Endometrium (tissue), 2 donors: ENCODE measurements around the gene RRM2.

Experiments used
- FAIRE-seq: peaks from 2 replicates; lab custom pipeline; 2012; peaks lifted over from hg19 to GRCh38; lab: Jason Lieb, UNC
- donor health status: control.
- donor health status: control.

RRM2 gene

DNA sequence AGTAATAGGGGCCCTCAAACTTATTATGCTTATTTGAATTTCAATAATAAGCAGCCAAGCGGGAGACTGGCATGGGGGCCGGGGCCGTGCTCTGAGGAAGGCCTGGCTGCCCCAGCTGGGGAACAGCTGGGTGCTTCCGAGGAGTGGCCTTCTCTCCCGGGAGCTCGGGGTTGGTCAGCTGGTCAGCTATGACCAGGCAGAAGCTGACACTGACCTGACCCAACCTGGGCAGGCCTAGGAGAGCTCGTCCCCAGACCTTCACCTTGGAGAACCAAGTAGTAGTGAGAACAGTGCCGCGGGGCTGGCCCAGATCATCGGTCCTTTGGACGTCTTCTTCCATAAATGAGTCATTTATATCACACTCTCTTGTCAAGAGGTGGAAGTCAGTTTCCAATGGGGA lies 36.1 kb downstream of the RRM2 start:
- FAIRE-seq, result no peak

DNA sequence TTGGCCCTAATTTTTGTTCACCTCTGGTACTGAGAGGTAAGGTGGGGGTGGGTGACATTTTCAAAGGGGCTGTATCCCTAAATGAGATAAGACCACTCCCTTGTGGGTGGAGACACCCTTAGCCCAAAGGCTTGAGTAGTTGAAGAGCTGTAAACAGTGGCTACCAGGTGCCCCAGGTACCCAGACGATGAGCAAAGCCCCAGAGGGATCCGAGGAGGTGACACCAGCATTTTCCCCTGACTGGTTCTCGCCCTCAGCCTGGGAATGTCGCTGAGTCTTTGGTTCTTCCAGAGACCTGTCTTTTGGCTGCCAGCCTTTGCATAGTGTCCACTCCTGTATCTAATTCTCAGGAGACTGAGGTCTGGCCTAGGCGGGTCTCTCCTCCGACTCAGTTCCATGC lies 36.5 kb downstream of the RRM2 start:
- no peak for FAIRE-seq

DNA sequence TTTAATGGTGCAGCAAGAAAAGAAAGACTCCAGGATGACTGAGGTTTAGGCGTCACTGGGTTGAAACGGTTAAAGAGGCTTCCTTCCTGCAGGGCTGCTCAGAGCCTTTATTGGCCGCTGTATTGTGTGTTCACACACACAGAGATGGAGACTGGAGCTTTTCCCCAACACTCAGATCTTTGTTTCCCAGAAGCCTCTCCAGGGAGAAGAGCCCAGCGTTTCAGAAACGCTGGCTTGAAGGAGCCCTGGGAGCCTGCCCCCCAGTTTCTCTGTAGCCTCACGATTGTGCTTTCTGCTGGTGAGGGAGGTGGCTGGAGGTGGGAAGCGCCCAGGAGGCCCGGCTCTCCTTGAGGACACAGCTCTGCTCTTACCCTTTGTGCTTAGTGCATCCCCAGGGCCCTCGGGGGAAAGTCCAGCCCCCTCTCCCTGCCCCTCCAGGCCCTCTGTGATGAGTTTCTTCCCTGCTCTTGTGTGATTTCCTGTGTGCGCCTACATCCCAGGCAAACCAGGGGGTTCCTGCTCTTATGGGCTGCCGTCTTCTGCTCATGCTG lies 37.1 kb downstream of the RRM2 start:
- no peak for FAIRE-seq

DNA sequence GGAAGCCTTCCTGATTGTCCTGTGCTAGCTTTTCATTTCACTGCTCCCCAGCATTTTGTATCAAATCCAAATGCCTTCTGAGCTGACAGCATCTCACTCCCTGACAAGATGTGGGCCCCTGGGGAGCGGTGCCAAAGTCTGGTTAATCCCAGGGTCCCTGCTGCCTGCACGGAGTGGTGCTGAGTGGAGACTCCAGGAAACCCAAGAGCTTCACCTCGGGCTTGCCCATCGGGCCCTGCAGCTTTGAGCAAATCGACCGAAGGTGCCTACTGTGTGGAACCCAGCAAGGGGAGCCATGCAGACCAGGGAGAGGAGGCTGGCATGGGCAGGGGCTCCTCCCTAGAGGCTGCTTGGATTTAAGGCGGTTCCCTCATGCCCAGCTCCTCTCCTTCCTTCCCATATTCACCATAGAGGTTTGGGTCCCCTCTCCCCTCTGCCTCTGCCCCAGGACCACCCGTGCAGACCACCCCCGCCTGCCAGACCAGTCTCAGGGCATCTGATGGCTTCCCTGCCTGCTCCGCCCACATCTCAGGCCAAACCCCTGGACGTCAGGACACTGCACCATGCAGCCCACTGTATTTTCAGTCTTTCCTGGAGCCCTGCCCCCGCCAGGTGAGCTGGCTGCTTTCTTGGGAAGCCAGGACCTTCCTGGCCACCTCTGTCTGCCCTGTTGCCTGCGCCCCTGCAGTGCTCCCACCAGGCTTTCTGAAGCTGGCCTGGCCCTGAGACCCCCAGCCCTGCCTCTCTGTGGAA lies 37.8 kb downstream of the RRM2 start:
- FAIRE-seq, result no peak

DNA sequence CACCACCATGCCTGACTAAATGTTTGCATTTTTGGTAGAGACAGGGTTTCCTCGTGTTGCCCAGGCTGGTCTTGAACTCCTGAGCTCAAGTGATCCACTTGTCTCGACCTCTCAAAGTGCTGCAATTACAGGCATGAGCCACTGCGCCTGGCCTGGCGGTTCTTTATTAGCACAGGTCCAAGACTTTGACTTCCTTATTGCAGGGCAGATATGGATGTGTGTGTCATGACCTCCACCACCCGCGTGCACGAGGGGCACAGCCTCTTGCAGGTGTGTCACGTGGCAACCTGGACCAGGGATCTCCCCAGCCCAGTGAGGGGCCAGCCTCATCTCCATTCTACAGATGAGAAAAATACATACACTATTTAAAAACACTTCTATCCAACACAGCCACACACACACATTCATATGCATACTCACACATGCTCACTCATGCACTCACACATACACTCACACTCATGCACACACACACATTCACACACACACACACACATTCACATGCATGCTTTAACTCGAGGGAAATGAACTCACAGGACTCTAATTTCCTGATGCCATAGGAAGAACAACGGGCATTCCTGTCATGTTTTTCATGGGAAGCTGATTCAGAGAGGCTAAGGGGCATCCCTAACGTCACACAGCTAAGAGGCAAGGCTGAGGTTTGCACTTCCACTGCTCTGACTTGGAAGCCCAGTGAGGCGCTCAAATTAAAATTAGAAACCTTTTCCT lies 38.8 kb downstream of the RRM2 start:
- FAIRE-seq, result no peak

DNA sequence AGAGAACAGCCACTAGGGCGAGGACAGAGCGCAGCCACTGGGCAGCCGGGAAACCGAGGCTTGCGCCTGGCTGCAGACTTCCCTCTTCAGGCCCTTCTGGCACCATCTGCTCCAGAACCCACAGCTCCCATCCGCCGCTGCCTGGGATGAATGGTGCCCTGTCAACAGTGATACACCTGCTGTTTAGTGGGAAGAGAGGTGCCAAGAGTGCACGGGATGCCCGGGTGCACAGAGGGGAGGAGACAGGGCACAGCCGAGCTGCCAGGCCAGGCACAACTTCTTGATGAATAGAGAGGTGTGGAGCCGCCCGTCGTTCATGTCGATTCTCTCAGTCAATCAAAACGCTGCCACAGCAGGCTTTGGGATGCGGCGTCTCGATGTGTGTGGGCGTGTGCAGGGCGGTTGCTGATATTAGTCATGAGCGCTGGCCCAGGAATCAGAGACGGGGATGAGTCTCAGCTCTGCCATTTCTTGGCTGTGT lies 39.5 kb downstream of the RRM2 start:
- FAIRE-seq, result no peak

DNA sequence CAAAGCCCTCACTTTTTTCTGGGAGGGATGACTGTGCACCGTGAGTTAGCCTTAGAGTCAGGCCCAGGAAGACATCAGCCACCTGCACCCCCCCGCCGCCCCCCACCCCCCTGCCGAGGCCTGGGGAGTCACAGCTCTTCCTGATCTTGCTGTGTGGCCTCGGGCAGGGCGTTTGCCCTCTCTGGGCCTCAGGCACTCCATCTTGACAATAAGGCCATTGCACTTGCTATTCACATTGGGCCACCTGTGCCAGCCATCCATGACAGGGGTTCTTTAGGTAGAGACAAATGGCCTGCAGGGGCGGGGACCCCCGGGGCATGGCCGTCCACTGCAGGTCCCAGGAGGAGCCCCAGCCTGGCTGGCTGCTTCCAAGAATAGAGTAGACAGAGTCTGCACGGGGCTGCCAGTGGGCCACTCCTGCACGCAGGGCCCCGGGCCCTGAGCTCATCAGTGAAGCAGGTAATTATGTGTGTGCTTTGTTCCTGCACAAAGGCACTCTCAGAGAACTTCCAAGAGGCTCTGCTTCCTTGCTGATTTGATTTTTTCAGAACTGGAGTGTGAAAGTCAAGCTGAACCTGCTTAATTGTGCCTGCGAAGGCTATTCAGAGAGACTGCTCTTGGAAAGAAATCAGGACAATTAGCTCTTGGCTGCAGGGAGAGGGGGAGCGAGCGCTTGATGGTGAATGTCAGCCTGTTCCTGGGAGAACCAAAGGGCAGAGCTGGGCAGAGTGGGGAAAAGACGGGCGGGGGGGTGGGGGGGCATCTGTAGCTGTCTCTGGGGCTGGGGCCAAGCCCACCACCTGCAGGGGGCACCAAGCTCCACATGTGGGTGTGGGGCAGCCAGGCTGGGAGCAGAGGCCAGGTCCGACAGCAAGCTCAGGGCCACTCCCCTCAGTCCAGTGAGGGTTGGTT lies 40.3 kb downstream of the RRM2 start:
- FAIRE-seq, result no peak

DNA sequence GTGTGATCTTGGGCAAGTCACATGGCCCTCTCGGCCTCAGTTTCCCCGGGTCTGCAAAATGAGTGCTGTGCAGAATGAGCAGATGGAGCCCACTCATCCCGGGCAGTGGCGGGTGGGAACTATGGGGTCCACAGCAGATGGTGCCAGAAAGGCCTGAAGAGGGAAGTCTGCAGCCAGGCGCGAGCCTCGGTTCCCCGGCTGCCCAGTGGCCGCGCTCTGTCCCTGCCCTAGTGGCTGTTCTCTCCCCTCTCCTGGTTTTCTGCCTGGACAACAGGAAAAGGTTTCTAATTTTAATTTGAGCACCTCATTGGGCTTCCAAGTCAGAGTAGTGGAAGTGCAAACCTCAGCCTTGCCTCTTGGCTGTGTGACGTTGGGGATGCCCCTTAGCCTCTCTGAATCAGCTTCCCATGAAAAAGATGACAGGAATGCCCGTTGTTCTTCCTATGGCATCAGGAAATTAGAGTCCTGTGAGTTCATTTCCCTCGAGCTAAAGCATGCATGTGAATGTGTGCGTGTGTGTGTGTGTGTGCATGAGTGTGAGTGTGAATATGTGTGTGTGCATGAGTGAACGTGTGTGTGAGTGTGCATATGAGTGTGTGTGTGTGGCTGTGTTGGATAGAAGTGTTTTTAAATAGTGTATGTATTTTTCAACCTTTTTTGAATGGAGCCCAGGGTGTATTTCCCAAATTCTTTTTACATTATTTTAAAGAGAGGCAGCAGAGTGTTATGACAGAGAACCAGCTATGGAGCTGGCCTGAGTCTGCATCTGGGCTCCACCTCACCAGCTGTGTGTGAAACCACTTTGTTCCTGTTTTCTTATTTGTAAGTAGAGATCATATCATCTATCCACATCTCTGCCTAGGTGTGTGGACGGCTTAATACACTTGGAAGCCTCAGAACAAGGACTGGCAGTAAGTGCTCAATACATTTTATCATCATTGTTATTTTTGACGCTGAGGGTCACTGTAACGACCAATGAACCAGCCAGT lies 41.3 kb downstream of the RRM2 start:
- FAIRE-seq, result no peak

DNA sequence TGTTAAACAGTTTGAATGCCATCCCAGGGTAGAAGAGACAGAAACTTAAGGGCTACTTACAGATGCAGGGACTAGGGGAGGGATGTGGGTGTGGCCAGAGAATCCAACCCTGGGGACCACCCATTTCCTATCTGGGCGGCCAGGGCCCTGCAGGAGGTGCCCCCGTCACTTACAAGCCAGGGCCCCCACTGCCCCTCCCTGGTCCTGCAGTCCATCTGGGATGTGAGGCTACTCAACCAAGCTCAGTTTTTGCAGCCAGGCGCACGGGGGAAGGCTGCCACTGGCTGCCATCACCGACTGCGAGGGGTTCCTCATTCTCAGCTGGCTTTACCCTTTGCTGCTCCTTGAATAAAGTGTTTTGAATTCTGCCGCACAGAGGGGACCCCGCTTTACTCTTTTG lies 42.1 kb downstream of the RRM2 start:
- FAIRE-seq, result no peak

DNA sequence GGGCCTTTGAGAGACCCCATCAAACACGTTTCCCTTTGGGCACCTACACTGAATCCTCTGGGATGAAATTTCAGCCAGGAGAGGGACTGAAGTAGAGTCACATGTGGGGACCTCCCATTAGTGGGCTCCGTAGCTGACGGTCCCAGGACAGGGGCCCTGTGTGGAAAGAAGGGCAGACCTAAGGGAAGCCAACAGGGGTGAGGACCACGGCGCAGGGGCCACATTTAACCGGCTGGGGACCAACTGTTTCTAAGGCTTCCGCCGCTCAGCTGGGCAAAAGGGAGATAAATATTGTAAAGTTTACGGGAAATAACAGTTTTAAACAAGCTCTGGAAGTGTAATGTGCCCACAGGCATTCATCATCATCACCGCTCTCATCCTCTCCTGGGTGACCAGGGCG lies 42.7 kb downstream of the RRM2 start:
- no peak for FAIRE-seq

DNA sequence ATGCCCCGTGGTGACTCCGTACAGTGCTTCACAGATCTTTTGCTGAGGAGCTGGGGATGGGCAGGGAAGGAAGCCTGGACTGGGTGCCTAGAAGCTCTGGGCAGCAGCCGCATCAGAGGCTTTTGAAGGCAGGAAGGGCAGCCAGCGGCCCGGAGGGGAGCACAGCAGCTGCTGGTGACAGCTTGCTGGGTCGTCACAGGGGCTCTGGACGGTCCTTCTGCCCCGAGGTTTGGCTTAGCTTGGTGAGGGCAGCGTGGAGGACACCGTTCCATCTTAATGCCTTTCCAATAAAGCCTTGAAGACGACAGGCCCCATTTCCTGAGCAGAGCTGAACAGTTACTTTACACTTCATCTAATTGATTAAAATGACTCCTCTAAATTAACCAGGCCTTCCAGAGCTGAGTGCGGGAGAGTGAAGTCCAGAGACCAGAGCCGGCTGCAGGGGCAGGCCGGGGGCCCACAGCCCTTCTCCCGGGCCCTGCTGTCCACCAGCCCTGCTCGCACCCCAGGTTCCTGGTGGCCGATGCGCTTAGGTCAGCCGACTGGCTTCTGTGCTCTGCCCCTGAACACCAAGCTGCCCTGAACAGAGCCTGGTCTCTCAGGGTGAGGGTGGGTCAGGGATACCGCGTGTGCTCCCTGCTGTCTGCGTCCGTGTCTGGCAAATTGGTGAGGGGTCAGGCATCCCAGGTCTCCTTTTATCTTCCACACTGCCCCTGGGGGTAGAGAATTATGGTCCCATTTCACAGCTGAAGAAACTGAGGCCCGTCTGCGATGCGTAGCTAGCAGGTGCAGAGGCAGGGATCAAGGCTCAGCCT lies 43.5 kb downstream of the RRM2 start:
- no peak for FAIRE-seq

DNA sequence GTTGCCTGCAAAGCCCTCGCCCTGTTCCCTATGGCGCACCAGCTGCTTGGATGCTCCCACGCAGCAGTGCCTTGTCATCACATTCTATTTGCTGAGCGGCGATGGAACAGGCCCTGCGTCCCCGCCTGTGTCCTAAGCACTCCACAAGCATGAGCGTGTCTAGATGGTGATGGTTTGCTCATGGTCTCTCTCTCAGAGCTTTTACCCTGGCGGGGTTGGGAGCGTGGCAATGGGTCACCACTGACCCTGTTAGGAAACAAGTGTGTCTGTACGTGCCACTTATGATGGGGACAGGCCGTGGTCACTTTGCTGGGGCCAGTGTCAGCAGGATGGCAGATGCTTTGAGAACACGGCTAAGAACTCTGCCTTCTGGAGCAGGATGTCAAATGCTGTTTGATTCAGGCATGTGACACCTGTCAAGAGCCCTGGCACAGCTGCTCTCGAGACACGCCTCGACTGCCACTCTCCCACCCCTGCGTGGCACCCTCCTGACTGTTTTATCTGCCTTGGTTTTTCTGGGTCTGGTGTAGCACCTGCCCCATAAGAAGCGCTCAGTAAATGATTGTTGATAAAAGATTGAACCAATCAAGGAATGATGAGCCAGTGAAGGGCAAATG lies 44.2 kb downstream of the RRM2 start:
- no peak for FAIRE-seq

DNA sequence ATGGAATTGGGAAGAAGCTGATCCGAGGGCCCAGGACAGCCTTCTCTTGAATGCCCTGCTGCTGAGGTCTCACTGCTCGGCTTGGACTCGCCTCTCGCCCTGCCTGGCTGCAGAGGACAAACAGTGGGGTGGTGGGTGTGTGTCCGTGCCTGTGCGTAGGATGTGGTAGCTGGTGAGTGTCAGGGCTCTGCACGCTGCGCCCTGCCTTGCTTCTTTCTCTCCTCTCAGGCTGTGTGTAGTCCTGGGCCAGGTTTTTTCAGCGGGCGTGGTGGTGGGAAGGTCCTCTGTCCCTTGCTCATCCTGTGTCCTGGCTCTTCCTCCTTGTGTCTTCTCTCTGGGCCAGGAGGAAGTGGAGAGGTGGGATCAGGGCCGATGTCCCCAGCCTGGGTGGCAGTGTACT lies 44.8 kb downstream of the RRM2 start:
- FAIRE-seq, result no peak

DNA sequence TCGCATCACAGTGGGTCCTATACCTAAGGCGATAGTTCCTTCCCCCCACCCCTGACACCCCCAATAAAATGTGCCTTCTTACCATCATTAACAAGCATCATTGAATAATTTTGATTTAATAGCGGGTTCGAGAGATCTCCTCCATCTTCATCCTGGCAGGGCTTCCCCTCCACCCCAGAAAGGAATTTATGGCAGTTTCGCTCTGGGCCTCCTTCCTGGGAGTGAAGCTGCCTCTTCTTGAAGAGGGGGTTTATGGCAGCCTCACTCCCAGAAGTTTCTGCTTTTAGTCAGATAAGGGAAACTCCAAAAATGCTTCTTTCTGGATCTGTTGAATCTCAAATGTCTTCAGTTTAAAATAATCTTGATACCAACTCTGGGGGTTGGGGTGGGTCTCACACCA lies 45.7 kb downstream of the RRM2 start:
- FAIRE-seq, result no peak

DNA sequence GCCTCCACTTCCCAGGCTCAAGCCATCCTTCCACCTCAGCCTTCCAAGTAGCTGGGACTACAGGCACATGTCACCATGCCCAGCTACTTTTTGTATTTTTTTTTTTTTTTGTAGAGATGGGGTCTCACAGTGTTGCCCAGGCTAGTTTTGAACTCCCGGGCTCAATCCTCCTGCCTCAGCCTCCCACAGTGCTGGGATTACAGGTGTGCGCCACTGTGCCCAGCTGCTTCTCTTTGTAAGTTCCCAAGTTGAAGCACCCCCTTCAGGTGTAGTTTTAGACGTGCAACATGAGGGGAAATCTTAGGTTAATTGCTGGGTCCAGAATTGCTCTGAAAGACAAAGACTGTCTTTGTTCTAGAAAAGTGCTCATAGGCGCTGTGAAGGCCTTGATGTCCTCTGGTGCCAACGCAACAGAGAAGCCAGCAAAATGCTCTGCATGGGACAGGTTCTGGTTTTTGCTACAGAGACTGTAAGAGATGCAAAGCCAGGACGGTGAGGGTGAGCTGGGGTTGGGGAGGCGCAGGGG lies 46.6 kb downstream of the RRM2 start:
- FAIRE-seq, result no peak

DNA sequence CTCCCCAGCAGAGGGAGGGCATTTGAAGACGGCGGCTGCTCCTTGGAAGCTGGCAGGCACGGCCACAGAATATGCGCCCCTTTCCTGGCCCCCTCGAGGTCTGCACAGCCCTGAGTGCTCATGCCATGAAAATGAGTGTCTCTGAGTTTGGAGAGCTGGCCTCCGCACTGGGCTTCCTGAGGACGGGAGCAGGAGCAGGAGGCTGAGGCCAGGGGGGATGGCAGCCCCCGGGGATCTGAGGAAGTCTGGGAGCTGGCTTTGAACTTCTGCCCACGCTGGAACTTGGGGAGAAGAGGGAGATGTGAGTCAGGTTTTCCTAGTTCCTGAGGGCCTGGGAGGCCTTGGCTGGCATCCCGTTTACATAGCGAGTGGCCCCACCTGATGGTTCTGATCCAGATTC lies 47.0 kb downstream of the RRM2 start:
- FAIRE-seq, result no peak

DNA sequence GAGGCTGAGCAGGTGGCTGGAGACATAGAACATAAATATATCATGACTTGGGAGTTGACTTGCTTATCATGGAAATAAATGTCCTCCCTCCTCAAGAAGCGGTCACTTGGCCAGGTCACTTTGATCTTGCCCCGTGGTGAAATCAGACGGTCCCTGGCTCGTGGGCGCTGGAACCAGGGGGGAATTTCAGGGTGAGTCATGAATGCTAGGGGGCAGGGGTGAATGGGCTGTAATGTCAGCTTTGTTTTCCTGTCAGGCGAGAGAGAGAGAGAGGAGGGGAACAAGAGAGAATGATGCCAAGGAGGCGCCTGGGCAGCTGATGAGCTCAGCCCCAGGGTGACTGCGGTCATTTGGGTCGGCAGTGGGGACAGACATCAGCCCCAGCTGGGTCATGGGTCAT lies 47.7 kb downstream of the RRM2 start:
- no peak for FAIRE-seq

DNA sequence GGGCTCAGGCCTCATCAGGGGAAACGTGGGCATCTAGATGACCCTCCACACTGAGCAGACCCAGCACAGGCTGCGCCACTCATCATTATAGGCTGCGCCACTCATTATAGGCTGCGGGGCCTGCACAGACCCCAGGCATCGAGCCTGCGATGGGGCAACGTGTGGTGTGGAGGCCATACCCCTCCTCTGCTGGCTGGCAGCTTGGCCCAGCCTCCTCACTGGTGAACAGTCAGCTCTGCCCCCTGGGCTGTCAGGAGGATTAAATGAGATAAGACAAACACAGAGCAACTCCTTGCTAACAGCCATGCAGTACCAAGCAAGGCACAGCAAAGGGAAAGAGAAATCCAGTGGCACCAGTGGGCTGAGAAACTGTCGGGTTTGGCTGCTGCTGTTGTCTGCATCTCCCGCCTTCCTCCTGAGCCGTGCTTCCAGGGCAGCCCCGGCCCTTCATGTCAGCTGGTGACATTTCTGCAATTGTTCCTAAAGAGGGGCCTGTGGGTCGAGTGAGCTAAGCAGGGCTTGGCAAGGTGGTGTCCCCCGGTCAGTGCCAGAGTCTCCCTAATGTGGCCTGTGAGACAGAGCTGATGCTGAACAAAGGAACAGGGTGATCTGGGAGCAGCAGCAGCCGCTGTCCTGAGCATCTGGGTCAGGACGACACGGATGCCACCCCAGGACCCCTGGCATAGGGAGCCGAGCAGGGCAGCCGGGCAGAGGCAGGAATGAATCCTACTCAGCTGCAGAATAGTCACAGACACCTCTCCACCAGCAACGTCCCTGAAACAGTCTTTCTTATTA lies 48.7 kb downstream of the RRM2 start:
- no peak for FAIRE-seq
